MCF 10A (cell line): ENCODE data around the gene MGMT. TPM values are rescaled to one million over a fixed set of nuclear protein-coding genes. Genes with fewer than 3 reads are reported as not detected.

Experiments used
- BruUV-seq: library from RNA; stranded (reverse); fragments of 400-500 nt; replicated peaks from 2 replicates; lab custom pipeline; 2021; lab: Mats Ljungman, UMichigan
- CTCF ChIA-PET: fragments of 300-600 bp; sonication (Branson Sonifier 250); formaldehyde crosslinking; extraction: SDS; loops from one replicate; lab custom pipeline; 2021; ENCODE audit warnings: antibody characterized with exemption, inconsistent platforms; lab: Yijun Ruan, JAX
- POLR2A ChIA-PET: fragments of 300-600, 350-650 bp; sonication (Branson Sonifier 250); formaldehyde crosslinking; extraction: SDS; loops from one replicate; lab custom pipeline; 2020; ENCODE audit warnings: antibody characterized with exemption, inconsistent platforms; lab: Yijun Ruan, JAX
- DNase-seq: peaks from one replicate; pipeline ENCODE4 v3.0.0-alpha.2; 2018; ENCODE audit not compliant: unreplicated experiment
- H3K27ac Mint-ChIP-seq: one replicate; pipeline ENCODE4 v1.8.0; 2022; ENCODE audit warnings: mild to moderate bottlenecking, low read depth, mixed read lengths; ENCODE audit not compliant: unreplicated experiment
- H3K27me3 Mint-ChIP-seq: one replicate; pipeline ENCODE4 v1.8.0; 2022; ENCODE audit warnings: mixed read lengths; ENCODE audit not compliant: insufficient read depth, unreplicated experiment
- H3K36me3 Mint-ChIP-seq: one replicate; pipeline ENCODE4 v1.8.0; 2022; ENCODE audit warnings: mild to moderate bottlenecking, moderate library complexity, mixed read lengths; ENCODE audit not compliant: insufficient read depth, unreplicated experiment
- H3K4me1 Mint-ChIP-seq: one replicate; pipeline ENCODE4 v1.8.0; 2022; ENCODE audit warnings: mixed read lengths; ENCODE audit not compliant: insufficient read depth, unreplicated experiment
- H3K4me3 Mint-ChIP-seq: one replicate; pipeline ENCODE4 v1.8.0; 2022; ENCODE audit warnings: mild to moderate bottlenecking, moderate library complexity, mixed read lengths; ENCODE audit not compliant: unreplicated experiment
- H3K9me3 Mint-ChIP-seq: one replicate; pipeline ENCODE4 v1.8.0; 2022; ENCODE audit warnings: mixed read lengths; ENCODE audit not compliant: unreplicated experiment
- intact Hi-C: fragments of 100-400 bp; cut with micrococcal nuclease; formaldehyde crosslinking; loops from 2 replicates; pipeline ENCODE4 v1.14.1; 2022
- total RNA-seq: library from RNA; stranded (reverse); gene quantifications from 2 replicates; pipeline ENCODE4 v1.2.3, GENCODE V29; 2022
- TF ChIP-seq, protein P1 (sequence below): fragments of 200-600 bp; IDR thresholded peaks from one replicate; pipeline ENCODE4 v1.8.0; 2022; ENCODE audit warnings: antibody characterized with exemption, mild to moderate bottlenecking; ENCODE audit not compliant: unreplicated experiment

Gene MGMT
- total RNA-seq, 1 experiment from 2014 or later, result 18.0 TPM

- H3K4me3 Mint-ChIP-seq, result no peak overlapping the region
- H3K36me3 Mint-ChIP-seq, result peaks cover 7% of the 10 kb centered on the region
- POLR2A ChIA-PET, result no interaction called here
- no peaks in the 10 kb centered on the region for H3K27me3 Mint-ChIP-seq
- intact Hi-C loops, result no loop called here
- H3K4me1 Mint-ChIP-seq, result no peaks in the 10 kb centered on the region
- CTCF ChIA-PET, result no interaction called here
- H3K27ac Mint-ChIP-seq, result no peak overlapping the region
- DNase-seq, result no peak
- TF ChIP-seq, protein P1, sequence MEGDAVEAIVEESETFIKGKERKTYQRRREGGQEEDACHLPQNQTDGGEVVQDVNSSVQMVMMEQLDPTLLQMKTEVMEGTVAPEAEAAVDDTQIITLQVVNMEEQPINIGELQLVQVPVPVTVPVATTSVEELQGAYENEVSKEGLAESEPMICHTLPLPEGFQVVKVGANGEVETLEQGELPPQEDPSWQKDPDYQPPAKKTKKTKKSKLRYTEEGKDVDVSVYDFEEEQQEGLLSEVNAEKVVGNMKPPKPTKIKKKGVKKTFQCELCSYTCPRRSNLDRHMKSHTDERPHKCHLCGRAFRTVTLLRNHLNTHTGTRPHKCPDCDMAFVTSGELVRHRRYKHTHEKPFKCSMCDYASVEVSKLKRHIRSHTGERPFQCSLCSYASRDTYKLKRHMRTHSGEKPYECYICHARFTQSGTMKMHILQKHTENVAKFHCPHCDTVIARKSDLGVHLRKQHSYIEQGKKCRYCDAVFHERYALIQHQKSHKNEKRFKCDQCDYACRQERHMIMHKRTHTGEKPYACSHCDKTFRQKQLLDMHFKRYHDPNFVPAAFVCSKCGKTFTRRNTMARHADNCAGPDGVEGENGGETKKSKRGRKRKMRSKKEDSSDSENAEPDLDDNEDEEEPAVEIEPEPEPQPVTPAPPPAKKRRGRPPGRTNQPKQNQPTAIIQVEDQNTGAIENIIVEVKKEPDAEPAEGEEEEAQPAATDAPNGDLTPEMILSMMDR, result no peak
- no peaks in the 10 kb centered on the region for H3K9me3 Mint-ChIP-seq
- BruUV-seq, result no TSS peak
Observed at GRCh38 chr10:129760003-129760315, 292.9 kb downstream of the MGMT start.

- DNase-seq, result no peak
- ChIA-PET POLR2A (no interaction called here), CTCF (no interaction called here)
- Mint-ChIP-seq H3K27me3 (no peaks in the 10 kb centered on the region), H3K36me3 (peaks cover 7% of the 10 kb centered on the region), H3K4me3 (no peak overlapping the region), H3K27ac (no peak overlapping the region), H3K9me3 (no peaks in the 10 kb centered on the region), H3K4me1 (no peaks in the 10 kb centered on the region)
- intact Hi-C loops, result no loop called here
- TF ChIP-seq, protein P1, result no peak
- no TSS peak for BruUV-seq
Observed at GRCh38 chr10:129760416-129760815, 293.4 kb downstream of the MGMT start.

DNA sequence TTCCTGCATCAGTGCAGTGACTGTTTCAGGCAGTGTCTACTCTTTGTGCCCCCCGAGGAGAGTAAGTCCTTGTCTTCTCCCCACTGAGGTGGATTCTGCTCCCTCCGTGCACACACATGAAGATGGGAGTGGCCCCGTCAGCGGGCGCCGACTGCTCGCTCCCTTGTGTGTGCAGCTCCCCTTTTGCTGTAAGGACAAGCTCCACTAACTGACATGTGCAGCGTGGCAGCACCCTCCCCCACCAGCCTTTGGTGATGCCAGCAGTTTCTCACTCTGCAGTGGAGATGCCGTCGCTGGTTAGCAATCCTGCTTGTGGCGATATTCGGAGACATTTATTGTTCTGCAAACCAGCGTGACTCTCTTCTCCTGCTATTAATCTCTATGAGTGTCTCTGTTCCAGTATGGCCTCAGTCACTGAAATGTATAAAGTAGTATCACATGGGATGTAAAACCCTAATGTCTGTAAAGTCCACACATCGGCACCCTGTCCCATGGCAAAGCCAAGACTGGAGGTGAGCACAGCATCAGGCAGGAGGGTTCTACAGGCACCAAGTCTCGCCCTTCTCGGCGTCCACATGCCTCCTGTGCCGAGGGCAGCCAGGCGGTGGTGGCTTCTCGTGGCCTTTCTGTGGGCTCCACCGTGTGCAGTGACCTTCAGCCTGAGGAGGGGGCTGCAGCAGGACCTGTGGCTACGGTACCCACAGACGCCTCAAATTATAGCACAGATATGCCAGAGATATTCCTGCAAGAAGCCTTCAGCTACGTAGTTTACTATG is 294.3 kb downstream of the MGMT start:
- BruUV-seq, result no TSS peak
- Mint-ChIP-seq H3K4me3 (no peak overlapping the region), H3K27me3 (no peaks in the 10 kb centered on the region), H3K4me1 (no peaks in the 10 kb centered on the region), H3K27ac (no peak overlapping the region), H3K9me3 (no peaks in the 10 kb centered on the region), H3K36me3 (peaks cover 7% of the 10 kb centered on the region)
- intact Hi-C loops, result no loop called here
- no peak for DNase-seq
- TF ChIP-seq, protein P1, result no peak
- ChIA-PET CTCF (interaction anchor here (0.7 to 1.4 kb wide), 3 partner anchors 66 to 291 kb away, joined by 3 to 4 read pairs (median 3); no protein-coding TSS in a partner anchor), POLR2A (no interaction called here)

DNA sequence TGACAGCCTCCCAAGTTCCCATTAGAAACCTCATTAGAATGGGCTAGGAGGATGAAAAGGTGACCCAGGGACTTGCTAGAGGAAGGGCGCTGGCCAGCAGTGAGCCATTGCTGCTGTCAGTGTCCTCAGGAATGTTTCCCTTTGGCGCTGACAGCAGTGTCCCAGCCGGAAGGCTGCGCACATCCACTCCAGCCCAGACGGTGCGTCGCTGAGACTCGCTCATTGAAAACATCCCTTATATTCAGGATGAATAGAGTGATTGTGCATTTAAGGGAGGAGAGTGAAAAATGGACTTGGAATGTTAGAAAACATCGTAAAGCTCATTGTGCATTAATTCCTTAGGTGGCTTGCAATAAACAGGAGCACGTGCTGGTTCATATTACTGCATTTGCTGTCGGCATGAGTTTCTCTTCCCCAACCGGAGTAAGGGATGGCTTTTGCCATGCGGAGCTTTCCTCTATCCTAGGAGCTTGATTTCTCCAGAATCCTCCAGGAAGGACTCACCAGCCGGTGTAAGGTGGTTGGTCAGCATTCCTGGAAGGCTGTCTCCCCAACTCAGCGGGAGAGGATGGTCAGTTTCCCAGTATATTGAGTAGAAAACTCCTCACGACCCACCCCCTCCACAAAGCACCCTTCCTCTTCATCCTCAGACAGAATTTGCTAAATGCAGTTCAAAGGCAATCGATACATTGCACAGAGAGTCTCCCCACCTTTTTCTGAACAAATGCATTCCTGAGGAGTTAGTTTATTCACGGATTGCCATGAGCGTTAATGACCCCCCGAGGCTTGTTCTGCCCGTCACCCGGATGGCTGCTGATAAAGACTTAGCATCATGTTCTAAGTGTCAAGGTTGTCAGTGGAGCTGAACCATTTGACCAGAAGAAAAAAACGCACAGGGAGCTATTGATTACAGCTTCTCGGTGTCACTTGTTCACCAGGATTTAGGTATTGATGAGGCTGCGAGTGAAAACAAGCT is 295.2 kb downstream of the MGMT start:
- CTCF ChIA-PET, result interaction anchor here (1.4 kb wide), 1 partner anchor 107 kb away, joined by 4 read pairs; no protein-coding TSS in a partner anchor

More for the DNA sequence above, 295.2 kb downstream of the MGMT start:
- no peaks in the 10 kb centered on the region for H3K27me3 Mint-ChIP-seq
- peaks cover 7% of the 10 kb centered on the region for H3K36me3 Mint-ChIP-seq
- TF ChIP-seq, protein P1, result no peak
- H3K4me1 Mint-ChIP-seq, result no peaks in the 10 kb centered on the region
- H3K9me3 Mint-ChIP-seq, result no peaks in the 10 kb centered on the region
- POLR2A ChIA-PET, result no interaction called here
- no peak overlapping the region for H3K27ac Mint-ChIP-seq
- no peak overlapping the region for H3K4me3 Mint-ChIP-seq
- BruUV-seq, result no TSS peak
- no peak for DNase-seq
- intact Hi-C loops, result no loop called here
